Body of pancreas (tissue), 4 donors: ENCODE measurements around the gene GATAD2A.

Source experiments
- POLR2A ChIP-seq, 3 donors: fragments of 450-650 bp; IDR thresholded peaks; one replicate each; pipeline ENCODE4 v1.6.1; 2016; ENCODE audit warnings: antibody characterized with exemption in 3 of 3, mild to moderate bottlenecking in 2 of 3
- TF ChIP-seq, protein P1 (sequence below), 7 experiments: fragments of 450-650 bp in 4 of 7; fragments of 200-600 bp in 3 of 7; sonication (generic) in 3 of 7; IDR thresholded peaks; one replicate each; pipeline ENCODE4 v1.5.1; 2016 to 2019; ENCODE audit warnings: antibody characterized with exemption in 7 of 7

DNA sequence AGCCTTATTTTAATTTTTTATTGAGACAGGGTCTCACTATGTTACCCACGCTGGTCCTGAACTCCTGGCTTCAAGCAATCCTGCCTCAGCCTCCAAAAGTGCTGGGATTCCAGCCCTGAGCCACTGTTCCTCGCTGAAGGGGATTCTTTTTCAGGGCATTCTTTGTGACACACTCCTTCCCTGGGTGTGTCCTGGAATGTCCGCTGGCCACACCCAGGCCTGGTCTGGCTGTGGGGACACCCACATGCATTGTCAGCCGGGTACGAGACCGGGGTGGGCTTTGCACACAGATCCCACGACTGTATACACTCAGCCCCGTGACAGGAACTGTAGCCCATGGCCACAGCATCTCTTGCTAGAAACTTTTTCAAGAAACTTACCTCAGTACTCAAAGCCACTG lies 34.4 kb upstream of the GATAD2A start:
- TF ChIP-seq, protein P1, sequence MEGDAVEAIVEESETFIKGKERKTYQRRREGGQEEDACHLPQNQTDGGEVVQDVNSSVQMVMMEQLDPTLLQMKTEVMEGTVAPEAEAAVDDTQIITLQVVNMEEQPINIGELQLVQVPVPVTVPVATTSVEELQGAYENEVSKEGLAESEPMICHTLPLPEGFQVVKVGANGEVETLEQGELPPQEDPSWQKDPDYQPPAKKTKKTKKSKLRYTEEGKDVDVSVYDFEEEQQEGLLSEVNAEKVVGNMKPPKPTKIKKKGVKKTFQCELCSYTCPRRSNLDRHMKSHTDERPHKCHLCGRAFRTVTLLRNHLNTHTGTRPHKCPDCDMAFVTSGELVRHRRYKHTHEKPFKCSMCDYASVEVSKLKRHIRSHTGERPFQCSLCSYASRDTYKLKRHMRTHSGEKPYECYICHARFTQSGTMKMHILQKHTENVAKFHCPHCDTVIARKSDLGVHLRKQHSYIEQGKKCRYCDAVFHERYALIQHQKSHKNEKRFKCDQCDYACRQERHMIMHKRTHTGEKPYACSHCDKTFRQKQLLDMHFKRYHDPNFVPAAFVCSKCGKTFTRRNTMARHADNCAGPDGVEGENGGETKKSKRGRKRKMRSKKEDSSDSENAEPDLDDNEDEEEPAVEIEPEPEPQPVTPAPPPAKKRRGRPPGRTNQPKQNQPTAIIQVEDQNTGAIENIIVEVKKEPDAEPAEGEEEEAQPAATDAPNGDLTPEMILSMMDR (IDR thresholded peaks at IDR 0.05) = no peak
- no peak for TF ChIP-seq POLR2A (IDR thresholded peaks at IDR 0.05)
